Caco-2 (cell line): ENCODE results near the gene STOX1. TPM values are rescaled to one million over a fixed set of nuclear protein-coding genes. Genes with fewer than 3 reads are reported as not detected.
"Not testable (repeated sequence)": the region's sequence is repeated elsewhere in the genome, so short reads cannot be mapped to it uniquely, and the experiment has no call there.

ENCODE experiments used
- BruUV-seq: library from RNA; stranded (reverse); fragments of 400-500 nt; replicated peaks from 2 replicates; lab custom pipeline; 2021; lab: Mats Ljungman, UMichigan
- CTCF ChIA-PET: fragments of 300-600 bp; sonication (Branson Sonifier 250); formaldehyde crosslinking; loops from one replicate; lab custom pipeline; 2022; ENCODE audit warnings: antibody characterized with exemption; lab: Charles Lee
- POLR2A ChIA-PET: fragments of 300-600 bp; sonication (Branson Sonifier 250); formaldehyde crosslinking; loops from one replicate; lab custom pipeline; 2022; ENCODE audit warnings: antibody characterized with exemption; lab: Charles Lee
- DNase-seq, 2 experiments: peaks; one replicate each; pipeline versions ENCODE4 v3.0.0 to v3.0.0-alpha.2; 2020 to 2022
- H3K27me3 ChIP-seq: replicated peaks from 2 replicates; pipeline ENCODE4 v1.6.0; 2011; ENCODE audit warnings: low read length; ENCODE audit not compliant: control insufficient read depth, insufficient read depth
- H3K36me3 ChIP-seq: 2 replicates; pipeline ENCODE4 v1.5.1; 2011; ENCODE audit warnings: low read length; ENCODE audit not compliant: control insufficient read depth, insufficient read depth
- H3K4me1 ChIP-seq: fragments of 250-450 bp; sonication (Bioruptor Pico); 2 replicates; pipeline ENCODE4 v1.5.1; 2020; ENCODE audit warnings: mild to moderate bottlenecking
- H3K4me3 ChIP-seq: 2 replicates; pipeline ENCODE4 v1.5.1; 2011; ENCODE audit warnings: low read depth, mild to moderate bottlenecking, control low read depth, low read length
- H3K9me3 ChIP-seq: fragments of 250-450 bp; sonication (Bioruptor Pico); 2 replicates; pipeline ENCODE4 v1.5.1; 2020; ENCODE audit warnings: mild to moderate bottlenecking, moderate library complexity
- H3K27ac Mint-ChIP-seq: one replicate; pipeline ENCODE4 v1.8.0; 2022; ENCODE audit warnings: mixed read lengths; ENCODE audit not compliant: unreplicated experiment
- H3K27me3 Mint-ChIP-seq: one replicate; pipeline ENCODE4 v1.8.0; 2022; ENCODE audit warnings: mixed read lengths; ENCODE audit not compliant: insufficient read depth, unreplicated experiment
- H3K36me3 Mint-ChIP-seq: one replicate; pipeline ENCODE4 v1.8.0; 2022; ENCODE audit warnings: mild to moderate bottlenecking, mixed read lengths; ENCODE audit not compliant: insufficient read depth, unreplicated experiment
- H3K4me1 Mint-ChIP-seq: one replicate; pipeline ENCODE4 v1.8.0; 2022; ENCODE audit warnings: low read depth, mixed read lengths; ENCODE audit not compliant: unreplicated experiment
- H3K4me3 Mint-ChIP-seq: one replicate; pipeline ENCODE4 v1.8.0; 2022; ENCODE audit warnings: mild to moderate bottlenecking, moderate library complexity, mixed read lengths; ENCODE audit not compliant: unreplicated experiment
- H3K9me3 Mint-ChIP-seq: one replicate; pipeline ENCODE4 v1.8.0; 2022; ENCODE audit warnings: mixed read lengths; ENCODE audit not compliant: unreplicated experiment
- intact Hi-C: fragments of 100-400 bp; cut with micrococcal nuclease; formaldehyde crosslinking; loops from one replicate; pipeline ENCODE4 v1.10.0; 2022; ENCODE audit not compliant: unreplicated experiment
- total RNA-seq: library from RNA; stranded (reverse); gene quantifications from 2 replicates; pipeline ENCODE4 v1.2.3, GENCODE V29; 2022
- TF ChIP-seq, protein P1 (sequence below), 2 experiments: fragments of 200-600 bp in 1 of 2; IDR thresholded peaks; 1 replicate in 1 of 2; 2 replicates in 1 of 2; pipeline versions ENCODE4 v1.5.1 to v1.8.0; 2011 to 2022; ENCODE audit warnings: antibody characterized with exemption in 1 of 2, control low read depth in 1 of 2, inconsistent platforms in 1 of 2, low read depth in 1 of 2, low read length in 1 of 2, mild to moderate bottlenecking in 1 of 2, moderate library complexity in 1 of 2; ENCODE audit not compliant: insufficient read depth in 1 of 2, severe bottlenecking in 1 of 2, unreplicated experiment in 1 of 2

Gene STOX1
- total RNA-seq, 1 experiment from 2014 or later, result 8.5 TPM

DNA sequence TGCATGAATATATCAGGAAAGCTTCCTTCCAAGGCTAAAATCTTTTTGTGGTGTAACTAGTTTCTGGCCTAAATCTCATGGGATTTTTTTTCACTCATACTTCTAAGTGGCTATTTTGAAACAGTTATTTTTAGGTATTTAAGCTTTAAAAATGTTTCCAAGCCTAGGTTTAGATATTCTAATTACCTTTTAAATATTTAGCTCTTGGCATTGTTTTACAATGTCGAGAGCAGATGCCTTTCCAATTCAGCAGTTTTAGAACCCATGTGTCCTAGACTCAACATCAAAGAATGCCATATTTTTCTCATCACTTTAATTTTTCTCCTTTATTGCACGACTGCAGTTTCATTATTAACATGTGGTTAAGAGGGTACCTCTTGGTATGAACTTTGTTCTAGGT is 27.1 kb upstream of the STOX1 start:
- DNase-seq, result no peak
- Histone ChIP-seq H3K36me3 (peaks cover 4% of the 10 kb centered on the region; the same call in 1 of the 2 replicates), H3K4me1 (no peaks in the 10 kb centered on the region), H3K4me3 (no peak overlapping the region), H3K27me3 (no peaks in the 10 kb centered on the region), H3K9me3 (0 out of 2 replicates have a peak, but pooled peaks cover 2% of the 10 kb centered on the region)
- intact Hi-C loops, result no loop called here
- Mint-ChIP-seq H3K27ac (no peak overlapping the region), H3K4me3 (no peak overlapping the region), H3K9me3 (no peaks in the 10 kb centered on the region), H3K27me3 (no peaks in the 10 kb centered on the region), H3K36me3 (peaks cover 22% of the 10 kb centered on the region), H3K4me1 (no peaks in the 10 kb centered on the region)
- ChIA-PET CTCF (interaction anchor here (0.7 kb wide), 1 partner anchor 291 kb away, joined by 3 read pairs; no protein-coding TSS in a partner anchor), POLR2A (no interaction called here)
- BruUV-seq, result no TSS peak
- TF ChIP-seq, protein P1, sequence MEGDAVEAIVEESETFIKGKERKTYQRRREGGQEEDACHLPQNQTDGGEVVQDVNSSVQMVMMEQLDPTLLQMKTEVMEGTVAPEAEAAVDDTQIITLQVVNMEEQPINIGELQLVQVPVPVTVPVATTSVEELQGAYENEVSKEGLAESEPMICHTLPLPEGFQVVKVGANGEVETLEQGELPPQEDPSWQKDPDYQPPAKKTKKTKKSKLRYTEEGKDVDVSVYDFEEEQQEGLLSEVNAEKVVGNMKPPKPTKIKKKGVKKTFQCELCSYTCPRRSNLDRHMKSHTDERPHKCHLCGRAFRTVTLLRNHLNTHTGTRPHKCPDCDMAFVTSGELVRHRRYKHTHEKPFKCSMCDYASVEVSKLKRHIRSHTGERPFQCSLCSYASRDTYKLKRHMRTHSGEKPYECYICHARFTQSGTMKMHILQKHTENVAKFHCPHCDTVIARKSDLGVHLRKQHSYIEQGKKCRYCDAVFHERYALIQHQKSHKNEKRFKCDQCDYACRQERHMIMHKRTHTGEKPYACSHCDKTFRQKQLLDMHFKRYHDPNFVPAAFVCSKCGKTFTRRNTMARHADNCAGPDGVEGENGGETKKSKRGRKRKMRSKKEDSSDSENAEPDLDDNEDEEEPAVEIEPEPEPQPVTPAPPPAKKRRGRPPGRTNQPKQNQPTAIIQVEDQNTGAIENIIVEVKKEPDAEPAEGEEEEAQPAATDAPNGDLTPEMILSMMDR (IDR thresholded peaks at IDR 0.05; ENCODE audit: insufficient read depth in 1 of 2, low read depth in 1 of 2, low read length in 1 of 2, severe bottlenecking in 1 of 2, unreplicated experiment in 1 of 2), result no peak

DNA sequence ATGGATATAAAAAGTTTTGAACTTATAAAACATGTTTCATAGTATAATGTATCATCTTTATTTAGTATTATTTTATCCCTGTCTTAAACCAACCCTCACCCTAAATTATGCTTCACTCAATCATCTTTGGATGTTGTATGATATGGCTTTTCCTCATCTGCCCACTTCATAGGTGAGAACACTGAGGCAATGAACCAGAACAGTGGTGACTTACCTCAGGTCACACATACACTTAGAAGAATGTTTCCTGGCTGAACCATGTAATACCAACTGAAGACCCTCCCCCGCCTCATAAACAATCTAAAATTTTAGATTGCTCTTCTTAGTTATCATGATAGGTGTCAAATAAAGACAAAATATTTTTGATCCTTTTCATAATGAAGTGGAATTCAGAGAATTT is 22.6 kb upstream of the STOX1 start:
- no TSS peak for BruUV-seq
- H3K4me1 ChIP-seq, result no peaks in the 10 kb centered on the region
- 0 out of 2 replicates have a peak, but pooled peaks cover 2% of the 10 kb centered on the region for H3K9me3 ChIP-seq
- no peak overlapping the region for H3K27ac Mint-ChIP-seq
- no peak overlapping the region for H3K4me3 ChIP-seq
- no peaks in the 10 kb centered on the region for H3K4me1 Mint-ChIP-seq
- CTCF ChIA-PET, result no interaction called here
- POLR2A ChIA-PET, result no interaction called here
- H3K4me3 Mint-ChIP-seq, result no peak overlapping the region
- H3K27me3 ChIP-seq, result no peaks in the 10 kb centered on the region
- H3K36me3 ChIP-seq, result no peaks in the 10 kb centered on the region
- H3K27me3 Mint-ChIP-seq, result no peaks in the 10 kb centered on the region
- TF ChIP-seq, protein P1 (IDR thresholded peaks at IDR 0.05; ENCODE audit: insufficient read depth in 1 of 2, low read depth in 1 of 2, low read length in 1 of 2, severe bottlenecking in 1 of 2, unreplicated experiment in 1 of 2), result no peak
- H3K36me3 Mint-ChIP-seq, result peaks cover under 1% of the 10 kb centered on the region
- no peaks in the 10 kb centered on the region for H3K9me3 Mint-ChIP-seq
- intact Hi-C loops, result no loop called here
- DNase-seq, result no peak

GRCh38 chr10:68810830-68811229 is 16.5 kb upstream of the STOX1 start:
- CTCF ChIA-PET, result interaction anchor here (0.6 kb wide), 1 partner anchor 14 kb away, joined by 5 read pairs; no protein-coding TSS in a partner anchor
- DNase-seq, H3K27me3 ChIP-seq, H3K27ac Mint-ChIP-seq, H3K27me3 Mint-ChIP-seq, H3K9me3 ChIP-seq, H3K9me3 Mint-ChIP-seq, BruUV-seq, H3K4me1 ChIP-seq, H3K4me3 ChIP-seq, H3K36me3 Mint-ChIP-seq, H3K4me3 Mint-ChIP-seq, intact Hi-C loops, H3K4me1 Mint-ChIP-seq, POLR2A ChIA-PET, H3K36me3 ChIP-seq: not testable (repeated sequence)
